GM06990 (cell line): Measurements from ENCODE around the gene PSME3IP1.

Experiments used
- DNase-seq: peaks from one replicate; pipeline ENCODE4 v3.0.0-alpha.2; 2011; ENCODE audit not compliant: insufficient read length; ENCODE audit errors: extremely low read depth
- H3K27me3 ChIP-seq: replicated peaks from 2 replicates; pipeline ENCODE4 v1.6.0; 2011; ENCODE audit warnings: low read length; ENCODE audit not compliant: control insufficient read depth, insufficient read depth
- H3K36me3 ChIP-seq: 2 replicates; pipeline ENCODE4 v1.5.1; 2011; ENCODE audit warnings: low read length; ENCODE audit not compliant: control insufficient read depth, insufficient read depth
- H3K4me3 ChIP-seq: replicated peaks from 2 replicates; pipeline ENCODE4 v1.5.1; 2011; ENCODE audit warnings: low read depth, mild to moderate bottlenecking, control low read depth, low read length
- CTCF ChIP-seq: IDR thresholded peaks from 2 replicates; pipeline ENCODE4 v1.5.1; 2011; ENCODE audit warnings: low read length, control low read depth, mild to moderate bottlenecking, inconsistent platforms; ENCODE audit not compliant: insufficient read depth, poor library complexity, severe bottlenecking

Gene PSME3IP1

DNA sequence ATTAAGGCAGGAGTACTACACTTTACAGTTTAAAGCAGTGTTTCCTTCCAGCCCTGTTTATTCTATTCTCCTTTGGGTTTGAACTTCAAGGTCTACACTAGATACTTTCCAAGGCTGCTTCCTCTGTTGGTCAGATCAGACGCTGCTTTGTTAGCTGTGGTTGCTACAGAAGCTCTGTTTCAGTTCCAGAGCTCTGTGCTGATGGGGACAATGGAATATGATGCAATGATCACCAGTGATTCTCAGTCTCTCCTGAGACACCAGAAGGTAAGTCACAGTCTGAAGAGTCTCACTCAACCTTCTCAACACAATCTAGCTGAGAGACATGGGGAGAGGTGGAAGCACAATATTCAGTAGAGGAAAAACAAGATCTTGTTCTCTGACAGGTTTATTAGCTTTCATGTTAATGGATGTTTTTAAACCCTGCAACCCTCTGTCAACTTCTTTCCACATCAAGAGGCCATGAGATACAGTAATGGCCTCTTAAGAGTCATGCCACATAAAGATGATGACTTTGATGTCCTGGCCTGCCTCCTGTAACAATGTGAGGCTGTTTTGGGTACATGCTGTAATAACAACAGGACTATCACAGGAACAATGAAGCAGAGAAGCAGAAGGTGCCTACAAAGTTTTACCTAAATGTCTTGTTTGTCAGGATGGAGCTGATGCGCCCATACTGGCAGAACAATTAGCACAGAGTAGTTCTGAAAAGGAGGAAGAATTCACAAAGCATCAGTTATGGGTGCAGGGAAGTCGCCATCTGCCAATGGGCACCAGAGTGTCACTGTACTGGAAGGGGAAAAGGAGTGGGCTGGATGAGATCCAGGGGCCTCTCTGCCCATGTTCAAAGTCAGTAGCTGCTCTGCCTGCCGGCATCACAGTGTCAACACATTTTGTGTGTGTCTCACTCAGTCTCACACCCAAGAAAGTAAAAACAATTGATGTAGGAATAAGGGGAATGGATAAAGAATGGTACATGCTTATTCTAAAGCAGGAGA is 33.4 kb downstream of the PSME3IP1 start:
- no peak overlapping the region for H3K4me3 ChIP-seq
- TF ChIP-seq CTCF = no peak
- H3K27me3 ChIP-seq = no peaks in the 10 kb centered on the region
- DNase-seq = no peak
- peaks cover 18% of the 10 kb centered on the region for H3K36me3 ChIP-seq

DNA sequence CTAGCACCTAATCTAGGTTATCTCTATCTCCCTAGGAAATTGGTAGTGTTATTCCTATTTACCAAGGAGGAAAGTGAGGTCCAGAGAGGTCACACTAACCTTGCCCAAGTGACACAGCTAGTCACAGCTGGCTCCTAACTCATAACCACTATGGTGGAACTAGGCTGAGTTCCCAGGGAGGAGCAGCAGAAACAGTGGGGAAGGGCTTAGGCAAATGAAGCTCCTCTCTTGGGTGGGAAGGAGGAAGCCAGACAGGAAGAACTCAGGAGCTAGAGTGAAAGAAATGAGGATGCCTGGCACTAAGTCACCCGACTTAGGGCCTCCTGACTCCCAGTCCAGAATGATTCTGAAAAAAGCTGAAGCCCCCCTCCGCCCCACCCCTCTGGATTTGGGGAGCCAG is 34.5 kb downstream of the PSME3IP1 start:
- DNase-seq = no peak
- Histone ChIP-seq H3K4me3 (no peak overlapping the region), H3K36me3 (peaks cover 18% of the 10 kb centered on the region), H3K27me3 (no peaks in the 10 kb centered on the region)
- TF ChIP-seq CTCF = no peak

- TF ChIP-seq CTCF = no peak
- Histone ChIP-seq H3K4me3 (no peak overlapping the region), H3K36me3 (peaks cover 18% of the 10 kb centered on the region), H3K27me3 (no peaks in the 10 kb centered on the region)
- no peak for DNase-seq
These were observed 35.0 kb downstream of the PSME3IP1 start for GRCh38 chr16:57150682-57151330.

DNA sequence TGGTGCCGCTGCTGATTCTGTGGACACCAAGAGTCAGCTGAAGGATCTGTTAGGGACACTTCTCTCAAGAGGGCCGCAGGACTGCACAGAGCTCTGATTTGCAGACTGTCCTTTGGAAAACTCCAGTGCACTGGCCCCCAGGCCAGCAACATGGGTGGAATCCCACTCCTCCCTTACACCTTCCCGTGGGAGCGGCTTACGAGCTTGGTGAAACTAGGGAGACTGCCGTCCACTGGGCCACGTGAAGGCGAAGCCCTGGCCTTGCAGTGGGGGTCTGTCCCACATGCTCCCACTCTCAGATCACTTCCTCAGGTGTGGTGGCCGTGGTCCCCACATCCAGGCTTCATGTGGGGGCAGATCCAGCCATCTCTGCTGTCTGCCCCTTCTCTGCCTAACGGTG is 36.4 kb downstream of the PSME3IP1 start:
- no peak for TF ChIP-seq CTCF
- DNase-seq = no peak
- Histone ChIP-seq H3K36me3 (peaks cover 12% of the 10 kb centered on the region), H3K27me3 (no peaks in the 10 kb centered on the region), H3K4me3 (no peak overlapping the region)

GRCh38 chr16:57148481-57148880 is 37.4 kb downstream of the PSME3IP1 start:
- no peaks in the 10 kb centered on the region for H3K27me3 ChIP-seq
- TF ChIP-seq CTCF = no peak
- no peak overlapping the region for H3K4me3 ChIP-seq
- peaks cover 6% of the 10 kb centered on the region for H3K36me3 ChIP-seq
- DNase-seq = no peak
